WTC11 (cell line): ENCODE data around the gene PLCH2.

ENCODE experiments used
- ATF2 ChIP-seq: sonication (generic); formaldehyde crosslinking; IDR thresholded peaks from 2 replicates; pipeline ENCODE4 v1.8.1; 2022; ENCODE audit warnings: low read depth, missing genetic modification reagents, borderline replicate concordance
- ATF3 ChIP-seq: sonication (generic); formaldehyde crosslinking; conservative IDR thresholded peaks from 2 replicates; pipeline ENCODE4 v1.8.1; 2022; ENCODE audit warnings: mild to moderate bottlenecking, missing genetic modification reagents
- CTCF ChIP-seq: fragments of 200-600 bp; IDR thresholded peaks from 2 replicates; pipeline ENCODE4 v1.8.0; 2022; ENCODE audit warnings: antibody characterized with exemption
- E2F4 ChIP-seq: sonication (generic); formaldehyde crosslinking; IDR thresholded peaks from 2 replicates; pipeline ENCODE4 v1.8.1; 2022; ENCODE audit warnings: low read depth, mild to moderate bottlenecking, moderate library complexity, missing genetic modification reagents, borderline replicate concordance
- JUN ChIP-seq: sonication (generic); formaldehyde crosslinking; IDR thresholded peaks from 2 replicates; pipeline ENCODE4 v1.8.0; 2023; ENCODE audit warnings: mild to moderate bottlenecking, missing genetic modification reagents
- MAX ChIP-seq: sonication (generic); formaldehyde crosslinking; IDR thresholded peaks from 2 replicates; pipeline ENCODE4 v1.8.0; 2022; ENCODE audit warnings: mild to moderate bottlenecking, missing genetic modification reagents
- NR1H2 ChIP-seq: sonication (generic); formaldehyde crosslinking; IDR thresholded peaks from 2 replicates; pipeline ENCODE4 v1.9.0; 2021; ENCODE audit warnings: mild to moderate bottlenecking, moderate library complexity, missing genetic modification reagents
- NR3C1 ChIP-seq: sonication (generic); formaldehyde crosslinking; conservative IDR thresholded peaks from 2 replicates; pipeline ENCODE4 v1.8.1; 2023; ENCODE audit warnings: low read depth, mild to moderate bottlenecking, missing genetic modification reagents
- TP53 ChIP-seq: sonication (generic); formaldehyde crosslinking; IDR thresholded peaks from 2 replicates; pipeline ENCODE4 v1.8.1; 2023; ENCODE audit warnings: mild to moderate bottlenecking, missing genetic modification reagents
- USF1 ChIP-seq: sonication (generic); formaldehyde crosslinking; IDR thresholded peaks from 2 replicates; pipeline ENCODE4 v1.8.0; 2022; ENCODE audit warnings: mild to moderate bottlenecking, missing genetic modification reagents
- ZBTB43 ChIP-seq: sonication (generic); formaldehyde crosslinking; IDR thresholded peaks from 2 replicates; pipeline ENCODE4 v1.8.1; 2023; ENCODE audit warnings: mild to moderate bottlenecking, missing genetic modification reagents
- ZNF281 ChIP-seq: sonication (generic); formaldehyde crosslinking; IDR thresholded peaks from 2 replicates; pipeline ENCODE4 v1.8.0; 2023; ENCODE audit warnings: mild to moderate bottlenecking, missing genetic modification reagents
- ZSCAN18 ChIP-seq: fragments of 250-450 bp; sonication (Bioruptor Pico); IDR thresholded peaks from 2 replicates; pipeline ENCODE4 v2.1.2; 2022; ENCODE audit warnings: mild to moderate bottlenecking, moderate library complexity

- TF ChIP-seq NR3C1 (CRISPR knock-in tag) (no peak), ATF3 (no peak), CTCF (no peak), JUN (CRISPR knock-in tag) (no peak), NR1H2 (no peak), ZNF281 (CRISPR knock-in tag) (no peak), E2F4 (CRISPR knock-in tag) (no peak), ATF2 (CRISPR knock-in tag) (no peak), USF1 (CRISPR knock-in tag) (no peak), ZBTB43 (CRISPR knock-in tag) (no peak), MAX (CRISPR knock-in tag) (no peak), ZSCAN18 (CRISPR knock-in tag) (no peak), TP53 (CRISPR knock-in tag) (no peak)
Measured at GRCh38 chr1:2506007-2506860, 30.1 kb downstream of the PLCH2 start.
